Measurements from ENCODE around the gene PLOD1.
A peak's percentile ranks its signal among the peaks of the same experiment; 100 is the strongest.

The PLOD1 gene

DNA sequence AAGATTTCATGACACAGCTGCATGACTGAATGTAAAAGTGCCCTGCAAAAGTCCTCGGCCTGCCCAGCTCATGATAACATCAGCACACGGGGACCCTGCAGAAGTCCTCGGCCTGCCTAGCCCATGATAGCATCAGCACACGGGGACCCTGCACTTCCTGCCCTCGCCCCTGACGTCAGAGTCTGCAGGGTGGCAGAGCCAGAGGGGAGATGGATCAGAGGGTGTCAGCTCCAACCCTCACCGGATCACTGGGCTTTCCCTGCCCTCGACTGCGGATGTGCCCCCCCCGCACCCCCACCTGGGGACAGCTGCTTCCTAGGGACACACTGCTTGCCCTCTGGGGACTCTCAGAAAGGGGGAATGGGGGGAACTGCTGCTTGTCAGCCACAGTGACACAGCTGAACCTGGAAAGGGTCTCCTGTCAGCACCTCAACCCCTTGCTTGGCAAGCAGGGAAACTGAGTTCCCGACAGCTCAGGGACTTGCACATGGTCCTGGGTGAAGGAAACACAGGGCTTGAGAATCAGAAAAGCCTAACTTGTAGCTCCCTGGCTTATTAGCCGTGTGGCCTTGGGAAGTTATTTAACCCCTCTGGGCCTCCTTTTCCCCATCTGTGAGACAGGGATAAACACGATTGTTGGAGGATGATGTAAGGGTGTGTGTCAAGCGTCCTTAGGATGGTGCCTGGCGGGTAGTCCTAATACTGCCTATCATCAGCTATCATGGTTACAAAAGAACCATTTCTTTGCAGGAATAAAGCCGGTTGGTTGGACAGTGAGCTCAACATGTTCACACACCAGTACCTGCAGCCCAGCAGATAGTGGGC is 76.4 kb downstream of the PLOD1 start:
- Histone ChIP-seq H3K4me3 (ENCODE audit: low read depth in 1 of 2, low read length in 2 of 2) (no peak overlapping the region), H3K36me3 (ENCODE audit: control insufficient read depth in 1 of 2, insufficient read depth in 2 of 2, low read length in 2 of 2) (peaks cover 45 to 58% of the 10 kb centered on the region in 2 donors), H3K27ac (ENCODE audit: low read length) (no peak overlapping the region), H3K4me1 (ENCODE audit: control insufficient read depth in 1 of 2, insufficient read depth in 2 of 2, low read length in 2 of 2) (no peaks in the 10 kb centered on the region), H3K27me3 (ENCODE audit: low read depth, low read length) (no peaks in the 10 kb centered on the region), H3K9me3 (ENCODE audit: control insufficient read depth in 1 of 2, low read length in 2 of 2) (no peaks in the 10 kb centered on the region)

DNA sequence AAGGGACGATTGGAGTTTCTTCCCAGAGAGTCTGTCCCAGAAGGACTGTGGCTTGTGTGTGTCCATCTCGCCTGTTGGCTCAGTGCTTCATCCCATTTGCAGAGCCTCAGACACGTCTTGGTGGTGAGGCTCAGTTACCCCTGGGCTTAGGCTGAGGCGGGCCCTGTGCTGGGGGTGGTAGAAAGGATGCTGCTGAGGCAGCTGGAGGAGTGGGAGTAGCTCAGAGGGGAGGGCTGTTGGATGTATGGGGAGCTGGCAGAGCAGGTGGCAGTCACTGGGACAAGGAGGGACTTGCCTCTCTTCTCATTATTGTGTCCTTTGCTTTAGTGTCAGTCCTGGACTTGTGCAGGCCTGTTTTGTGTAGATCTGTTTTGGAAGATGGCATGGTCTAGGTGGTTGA is 77.5 kb downstream of the PLOD1 start:
- H3K4me1 ChIP-seq (ENCODE audit: control insufficient read depth in 1 of 2, insufficient read depth in 2 of 2, low read length in 2 of 2), result no peaks in the 10 kb centered on the region
- H3K27me3 ChIP-seq (ENCODE audit: low read depth, low read length), result no peaks in the 10 kb centered on the region
- no peak overlapping the region for H3K27ac ChIP-seq (ENCODE audit: low read length)
- H3K4me3 ChIP-seq (ENCODE audit: low read depth in 1 of 2, low read length in 2 of 2), result no peak overlapping the region
- no peaks in the 10 kb centered on the region for H3K9me3 ChIP-seq (ENCODE audit: control insufficient read depth in 1 of 2, low read length in 2 of 2)
- peaks cover 34 to 47% of the 10 kb centered on the region in 2 donors for H3K36me3 ChIP-seq (ENCODE audit: control insufficient read depth in 1 of 2, insufficient read depth in 2 of 2, low read length in 2 of 2)

DNA sequence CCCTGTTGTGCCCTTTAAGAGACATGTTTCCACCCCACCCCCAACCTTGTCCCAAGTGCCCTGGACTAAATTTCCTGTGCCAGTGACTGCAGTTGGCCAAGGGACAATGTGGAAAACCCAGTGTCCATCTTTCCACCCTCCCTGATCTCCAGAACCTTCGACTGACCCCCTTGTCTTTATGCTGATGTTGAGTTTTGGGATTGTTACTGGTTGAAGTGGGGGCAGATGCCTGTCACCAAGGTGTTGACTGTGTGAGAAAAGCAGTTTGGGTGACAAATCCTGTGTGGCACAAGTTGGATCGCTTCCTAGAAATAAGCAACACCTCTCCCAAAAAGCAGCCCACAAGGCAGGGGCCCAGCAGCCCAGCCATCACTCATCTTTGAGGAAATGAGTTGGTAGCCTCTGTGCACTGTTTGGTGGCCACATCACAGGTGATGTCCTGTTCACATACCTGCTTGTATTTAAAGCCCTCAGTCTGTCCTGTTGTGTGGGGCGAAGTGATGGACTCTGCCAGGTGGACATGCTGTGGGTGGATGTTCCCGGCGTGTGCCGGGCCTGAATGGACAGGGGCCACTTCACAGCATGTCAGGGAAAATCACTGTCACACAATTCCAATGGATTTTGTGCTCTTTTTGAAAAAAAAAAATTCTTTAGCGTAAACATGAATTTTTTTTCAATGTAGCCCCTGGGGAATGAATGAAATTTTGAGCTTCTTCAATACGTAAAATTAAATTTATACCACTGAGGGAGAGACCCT is 78.2 kb downstream of the PLOD1 start:
- Histone ChIP-seq H3K27me3 (ENCODE audit: low read depth, low read length) (no peaks in the 10 kb centered on the region), H3K27ac (ENCODE audit: low read length) (no peak overlapping the region), H3K4me1 (ENCODE audit: control insufficient read depth in 1 of 2, insufficient read depth in 2 of 2, low read length in 2 of 2) (no peaks in the 10 kb centered on the region), H3K9me3 (ENCODE audit: control insufficient read depth in 1 of 2, low read length in 2 of 2) (no peaks in the 10 kb centered on the region), H3K36me3 (ENCODE audit: control insufficient read depth in 1 of 2, insufficient read depth in 2 of 2, low read length in 2 of 2) (peaks cover 28 to 42% of the 10 kb centered on the region in 2 donors), H3K4me3 (ENCODE audit: low read depth in 1 of 2, low read length in 2 of 2) (no peak overlapping the region)

DNA sequence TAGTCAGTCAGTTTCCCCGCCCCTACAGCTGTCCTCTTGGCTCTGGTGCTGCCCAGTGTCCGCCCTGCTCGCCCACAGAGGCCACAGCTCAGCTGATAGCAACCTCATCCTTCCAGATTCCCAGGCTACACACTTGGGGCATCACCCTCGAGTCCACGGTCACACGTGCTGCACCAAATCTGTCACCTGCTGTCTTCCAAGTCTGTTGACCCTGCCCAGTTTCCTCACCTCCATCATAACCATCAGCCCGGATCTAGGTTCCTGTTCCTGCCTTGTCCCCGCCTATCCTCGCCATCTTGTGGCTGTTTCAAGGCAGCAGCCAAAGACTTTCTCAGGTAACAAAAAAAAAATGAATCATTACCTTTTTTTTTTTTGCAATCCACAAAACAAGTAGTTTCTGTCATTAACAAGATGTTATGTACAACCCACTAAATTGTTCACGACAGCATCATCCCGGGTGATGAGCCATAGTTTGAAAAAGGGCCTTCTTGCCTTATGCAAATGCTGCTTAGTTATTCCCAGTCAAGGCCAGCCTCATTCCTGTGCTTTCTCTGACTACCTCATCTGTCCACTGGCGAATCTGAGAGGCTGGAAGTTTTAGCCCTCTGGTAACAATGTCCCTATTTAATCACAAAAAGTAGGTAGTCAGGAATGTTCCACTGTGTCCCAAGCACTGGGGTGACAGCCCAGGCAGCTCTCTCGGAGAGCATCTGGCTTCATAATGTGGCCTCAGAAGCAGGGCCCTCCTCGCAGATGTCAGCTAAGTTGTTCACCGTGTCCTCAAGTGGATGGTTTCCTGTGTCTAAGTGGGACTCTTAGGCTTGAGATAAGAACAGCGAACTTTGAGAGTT is 79.8 kb downstream of the PLOD1 start:
- Histone ChIP-seq H3K36me3 (ENCODE audit: control insufficient read depth in 1 of 2, insufficient read depth in 2 of 2, low read length in 2 of 2) (peaks cover 28 to 35% of the 10 kb centered on the region in 2 donors), H3K4me1 (ENCODE audit: control insufficient read depth in 1 of 2, insufficient read depth in 2 of 2, low read length in 2 of 2) (no peaks in the 10 kb centered on the region), H3K9me3 (ENCODE audit: control insufficient read depth in 1 of 2, low read length in 2 of 2) (no peaks in the 10 kb centered on the region), H3K27me3 (ENCODE audit: low read depth, low read length) (no peaks in the 10 kb centered on the region), H3K27ac (ENCODE audit: low read length) (no peak overlapping the region), H3K4me3 (ENCODE audit: low read depth in 1 of 2, low read length in 2 of 2) (no peak overlapping the region)

DNA sequence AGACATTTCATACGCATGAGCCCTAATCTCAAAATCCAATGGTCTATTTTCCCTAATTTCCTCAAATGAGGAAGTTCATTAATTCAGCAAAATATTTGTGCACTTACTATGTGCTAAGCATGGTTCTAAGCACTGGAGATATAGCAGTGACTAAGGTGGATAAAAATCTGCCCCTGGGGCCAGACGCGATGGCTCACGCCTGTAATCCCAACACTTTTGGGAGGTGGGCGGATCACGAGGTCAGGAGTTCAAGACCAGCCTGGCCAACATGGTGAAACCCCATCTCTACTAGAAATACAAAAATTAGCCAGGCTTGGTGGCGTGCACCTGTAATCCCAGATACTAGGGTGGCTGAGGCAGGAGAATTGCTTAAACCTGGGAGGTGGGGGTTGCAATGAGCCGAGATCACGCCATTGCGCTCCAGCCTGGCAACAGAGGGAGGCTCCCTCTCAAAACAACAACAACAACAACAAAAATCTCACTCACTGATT is 80.5 kb downstream of the PLOD1 start:
- Histone ChIP-seq H3K4me1 (ENCODE audit: control insufficient read depth in 1 of 2, insufficient read depth in 2 of 2, low read length in 2 of 2) (peaks cover 2% of the 10 kb centered on the region in 2 donors), H3K27me3 (ENCODE audit: low read depth, low read length) (no peaks in the 10 kb centered on the region), H3K36me3 (ENCODE audit: control insufficient read depth in 1 of 2, insufficient read depth in 2 of 2, low read length in 2 of 2) (peaks cover 23 to 28% of the 10 kb centered on the region in 2 donors), H3K4me3 (ENCODE audit: low read depth in 1 of 2, low read length in 2 of 2) (no peak overlapping the region), H3K9me3 (ENCODE audit: control insufficient read depth in 1 of 2, low read length in 2 of 2) (no peaks in the 10 kb centered on the region), H3K27ac (ENCODE audit: low read length) (no peak overlapping the region)

DNA sequence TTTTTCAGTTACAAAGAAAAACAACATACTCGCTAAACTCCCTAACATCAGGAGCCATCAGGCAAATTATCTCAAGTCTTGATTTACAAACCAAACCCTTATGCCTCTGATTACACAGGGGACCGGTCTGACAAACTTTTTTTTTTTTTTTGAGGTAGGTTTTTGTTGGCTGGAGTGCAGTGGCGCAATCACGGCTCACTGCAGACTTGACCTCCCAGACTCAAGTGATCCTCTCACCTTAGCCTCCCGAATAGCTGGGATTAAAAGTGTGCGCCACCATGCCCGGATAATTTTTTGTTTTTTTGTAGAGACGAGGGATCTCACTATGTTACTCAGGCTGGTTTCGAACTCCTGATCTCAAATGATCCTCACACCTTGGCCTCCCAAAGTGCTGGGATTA is 81.0 kb downstream of the PLOD1 start:
- H3K36me3 ChIP-seq (ENCODE audit: control insufficient read depth in 1 of 2, insufficient read depth in 2 of 2, low read length in 2 of 2), result peaks cover 18 to 24% of the 10 kb centered on the region in 2 donors
- H3K4me1 ChIP-seq (ENCODE audit: control insufficient read depth in 1 of 2, insufficient read depth in 2 of 2, low read length in 2 of 2), result peaks cover 5 to 7% of the 10 kb centered on the region in 2 donors
- no peak overlapping the region for H3K4me3 ChIP-seq (ENCODE audit: low read depth in 1 of 2, low read length in 2 of 2)
- no peaks in the 10 kb centered on the region for H3K9me3 ChIP-seq (ENCODE audit: control insufficient read depth in 1 of 2, low read length in 2 of 2)
- no peaks in the 10 kb centered on the region for H3K27me3 ChIP-seq (ENCODE audit: low read depth, low read length)
- H3K27ac ChIP-seq (ENCODE audit: low read length), result no peak overlapping the region

DNA sequence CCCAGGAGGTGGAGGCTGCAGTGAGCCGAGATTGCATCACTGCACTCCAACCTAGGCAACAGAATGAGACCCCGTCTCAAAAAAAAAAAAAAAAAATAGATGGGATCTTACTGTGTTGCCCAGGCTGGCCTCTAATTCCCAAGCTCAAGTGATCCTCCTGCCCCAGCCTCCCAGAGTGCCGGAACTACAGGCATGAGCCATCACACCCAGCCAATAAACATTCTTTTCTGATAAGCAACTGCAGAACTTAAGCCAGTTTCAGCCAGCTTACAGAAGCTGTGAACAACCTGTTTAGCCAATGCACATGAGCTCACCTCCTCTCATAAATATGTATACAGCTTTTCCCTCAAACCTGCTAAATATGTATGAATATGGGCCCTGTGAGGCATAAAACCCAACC is 81.7 kb downstream of the PLOD1 start:
- H3K36me3 ChIP-seq (ENCODE audit: control insufficient read depth in 1 of 2, insufficient read depth in 2 of 2, low read length in 2 of 2), result peaks cover 14 to 17% of the 10 kb centered on the region in 2 donors
- H3K4me1 ChIP-seq (ENCODE audit: control insufficient read depth in 1 of 2, insufficient read depth in 2 of 2, low read length in 2 of 2), result peaks cover 5 to 10% of the 10 kb centered on the region in 2 donors
- no peak overlapping the region for H3K27ac ChIP-seq (ENCODE audit: low read length)
- H3K9me3 ChIP-seq (ENCODE audit: control insufficient read depth in 1 of 2, low read length in 2 of 2), result no peaks in the 10 kb centered on the region
- H3K27me3 ChIP-seq (ENCODE audit: low read depth, low read length), result no peaks in the 10 kb centered on the region
- no peak overlapping the region for H3K4me3 ChIP-seq (ENCODE audit: low read depth in 1 of 2, low read length in 2 of 2)

DNA sequence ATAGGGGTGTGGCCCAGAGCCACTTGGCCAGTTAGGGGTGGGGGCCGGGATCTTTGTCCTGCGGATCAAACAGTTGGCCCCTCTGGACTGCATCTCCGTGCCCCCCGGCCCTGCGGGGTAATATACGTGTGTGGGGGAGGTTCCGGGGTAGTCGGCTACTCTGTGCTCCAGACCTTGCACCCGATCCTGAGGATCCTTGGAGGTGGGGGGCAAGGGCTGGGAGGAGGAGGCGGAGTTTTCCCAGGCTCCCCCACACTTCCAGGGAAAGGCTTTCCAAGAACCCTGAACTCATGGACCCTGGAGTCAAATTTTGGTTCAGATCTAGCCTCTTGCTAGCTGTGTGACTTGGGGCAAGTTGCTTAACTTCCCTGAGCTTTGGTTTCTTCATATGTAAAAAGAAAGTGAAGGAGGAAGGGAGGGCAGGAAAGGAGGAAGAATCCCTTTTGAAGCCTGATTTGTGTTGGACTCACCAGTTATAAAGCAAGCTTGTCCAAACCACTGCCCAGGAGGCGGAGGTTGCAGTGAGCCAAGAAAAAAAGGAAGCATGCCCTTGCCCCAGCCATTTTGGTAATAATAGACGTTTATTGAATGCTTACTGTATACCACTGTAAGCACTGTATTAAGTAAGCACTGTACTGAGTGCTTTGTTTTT is 85.5 kb downstream of the PLOD1 start:
- Histone ChIP-seq H3K27me3 (ENCODE audit: low read depth, low read length) (no peaks in the 10 kb centered on the region), H3K4me3 (ENCODE audit: low read depth in 1 of 2, low read length in 2 of 2) (peak overlapping the region; percentile 69 to 83), H3K9me3 (ENCODE audit: control insufficient read depth in 1 of 2, low read length in 2 of 2) (no peaks in the 10 kb centered on the region), H3K27ac (ENCODE audit: low read length) (no peak overlapping the region), H3K4me1 (ENCODE audit: control insufficient read depth in 1 of 2, insufficient read depth in 2 of 2, low read length in 2 of 2) (peaks cover 5 to 10% of the 10 kb centered on the region in 2 donors), H3K36me3 (ENCODE audit: control insufficient read depth in 1 of 2, insufficient read depth in 2 of 2, low read length in 2 of 2) (peaks cover 8 to 23% of the 10 kb centered on the region in 2 donors)

DNA sequence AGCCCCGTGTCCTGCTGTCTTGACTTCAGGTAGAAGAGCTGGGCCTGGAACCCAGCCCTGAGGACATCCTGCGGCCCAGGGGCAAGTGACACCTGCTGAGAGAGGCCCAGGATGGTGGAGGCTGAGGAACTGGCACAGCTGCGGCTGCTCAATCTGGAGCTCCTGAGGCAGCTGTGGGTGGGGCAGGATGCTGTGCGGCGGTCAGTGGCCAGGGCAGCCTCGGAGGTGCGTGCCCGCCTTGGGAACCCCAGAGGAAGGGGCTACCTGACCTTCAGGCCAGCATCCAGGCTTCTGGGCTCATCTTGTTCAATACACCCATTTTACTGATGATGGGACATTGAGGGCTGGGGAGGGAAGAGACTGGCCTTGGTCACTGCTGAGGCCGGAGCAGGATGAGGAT is 87.1 kb downstream of the PLOD1 start:
- H3K9me3 ChIP-seq (ENCODE audit: control insufficient read depth in 1 of 2, low read length in 2 of 2), result no peaks in the 10 kb centered on the region
- H3K27ac ChIP-seq (ENCODE audit: low read length), result no peak overlapping the region

DNA sequence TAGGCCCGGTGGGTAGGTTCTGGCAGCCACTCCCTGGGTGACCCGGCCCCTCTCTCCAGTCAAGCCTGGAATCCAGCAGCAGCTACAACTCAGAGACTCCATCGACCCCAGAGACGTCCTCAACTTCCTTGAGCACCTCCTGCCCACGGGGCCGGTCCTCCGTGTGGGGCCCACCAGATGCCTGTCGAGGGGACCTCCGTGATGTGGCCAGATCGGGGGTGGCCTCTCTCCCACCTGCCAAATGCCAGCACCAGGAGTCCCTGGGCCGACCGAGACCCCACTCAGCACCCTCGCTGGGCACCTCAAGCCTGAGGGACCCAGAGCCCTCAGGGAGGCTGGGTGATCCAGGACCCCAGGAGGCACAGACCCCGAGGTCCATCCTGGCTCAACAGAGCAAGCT is 87.5 kb downstream of the PLOD1 start:
- Histone ChIP-seq H3K9me3 (ENCODE audit: control insufficient read depth in 1 of 2, low read length in 2 of 2) (no peaks in the 10 kb centered on the region), H3K27me3 (ENCODE audit: low read depth, low read length) (no peaks in the 10 kb centered on the region), H3K36me3 (ENCODE audit: control insufficient read depth in 1 of 2, insufficient read depth in 2 of 2, low read length in 2 of 2) (peaks cover 14 to 32% of the 10 kb centered on the region in 2 donors), H3K4me1 (ENCODE audit: control insufficient read depth in 1 of 2, insufficient read depth in 2 of 2, low read length in 2 of 2) (peaks cover 5 to 10% of the 10 kb centered on the region in 2 donors), H3K27ac (ENCODE audit: low read length) (no peak overlapping the region), H3K4me3 (ENCODE audit: low read depth in 1 of 2, low read length in 2 of 2) (no peak overlapping the region)

More for the DNA sequence above, 87.1 kb downstream of the PLOD1 start:
- no peak overlapping the region for H3K4me3 ChIP-seq (ENCODE audit: low read depth in 1 of 2, low read length in 2 of 2)
- H3K36me3 ChIP-seq (ENCODE audit: control insufficient read depth in 1 of 2, insufficient read depth in 2 of 2, low read length in 2 of 2), result peaks cover 13 to 28% of the 10 kb centered on the region in 2 donors
- peaks cover 5 to 10% of the 10 kb centered on the region in 2 donors for H3K4me1 ChIP-seq (ENCODE audit: control insufficient read depth in 1 of 2, insufficient read depth in 2 of 2, low read length in 2 of 2)
- no peaks in the 10 kb centered on the region for H3K27me3 ChIP-seq (ENCODE audit: low read depth, low read length)

All from muscle layer of duodenum (tissue), 2 donors.